A549 (cell line): Measurements from ENCODE around the gene NKAIN2.

Source experiments
- BCL3 ChIP-seq: fragments of >200 bp; sonication (Bioruptor Twin); formaldehyde crosslinking; IDR thresholded peaks from 3 replicates; pipeline ENCODE4 v1.6.1; 2016
- BHLHE40 ChIP-seq: IDR thresholded peaks from 2 replicates; pipeline ENCODE4 v1.6.1; 2012; ENCODE audit warnings: low read depth, low read length, inconsistent platforms
- CTCF ChIP-seq: fragments of >200 bp; sonication (Bioruptor Twin); formaldehyde crosslinking; IDR thresholded peaks from 3 replicates; pipeline ENCODE4 v1.5.1; 2016
- HDAC2 ChIP-seq: fragments of 200-600 bp; sonication (generic); IDR thresholded peaks from 2 replicates; pipeline ENCODE4 v1.6.1; 2016
- POLR2A ChIP-seq: IDR thresholded peaks from 2 replicates; pipeline ENCODE4 v1.6.1; 2012; ENCODE audit warnings: mild to moderate bottlenecking, low read length
- USF2 ChIP-seq: fragments of 450-650 bp; IDR thresholded peaks from 2 replicates; pipeline ENCODE4 v1.6.1; 2014; ENCODE audit warnings: antibody characterized with exemption
- ZFP36 ChIP-seq: fragments of 450-650 bp; IDR thresholded peaks from 2 replicates; pipeline ENCODE4 v1.6.1; 2014; ENCODE audit warnings: borderline replicate concordance; ENCODE audit not compliant: partially characterized antibody

GRCh38 chr6:124622351-124622750, 818.7 kb downstream of the NKAIN2 start:
- TF ChIP-seq POLR2A = no peak
- TF ChIP-seq BCL3 = no peak
- no peak for TF ChIP-seq CTCF
- TF ChIP-seq HDAC2 = no peak
- no peak for TF ChIP-seq BHLHE40
- no peak for TF ChIP-seq USF2
- no peak for TF ChIP-seq ZFP36
